ENCODE measurements around the gene NTMT1. TPM values are rescaled to one million over a fixed set of nuclear protein-coding genes. Genes with fewer than 3 reads are reported as not detected.
"Not testable (repeated sequence)": the region's sequence is repeated elsewhere in the genome, so short reads cannot be mapped to it uniquely, and the experiment has no call there.

NTMT1 gene
- total and polyA plus RNA-seq, 8 donors: 19.5 to 35.4 (median 24.7) TPM

DNA sequence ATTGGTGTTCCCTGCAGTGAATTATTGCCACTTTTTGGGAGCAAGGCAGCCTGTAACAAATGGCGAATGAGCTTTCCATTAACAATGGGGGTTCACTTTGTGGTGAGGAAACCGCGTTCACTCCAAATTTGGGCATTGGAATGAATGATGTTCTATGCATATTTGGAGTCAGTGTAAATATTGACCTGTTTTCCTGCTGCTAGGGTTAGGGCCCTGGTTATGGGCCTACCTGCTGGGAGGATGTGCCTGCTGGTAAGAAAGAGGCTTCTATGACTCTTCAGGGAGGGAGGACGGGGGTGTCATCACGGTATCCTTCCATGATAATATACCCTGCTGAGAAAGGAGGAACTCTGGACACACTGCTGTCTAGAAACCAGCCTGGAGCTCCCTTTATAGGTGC is 34.0 kb upstream of the NTMT1 start:
- Histone ChIP-seq H3K4me1 (peaks cover 5 to 32% of the 10 kb centered on the region in 2 donors), H3K9me3 (no peaks in the 10 kb centered on the region), H3K27ac (no peak overlapping the region), H3K36me3 (no peaks in the 10 kb centered on the region), H3K4me3 (no peak overlapping the region), H3K27me3 (peaks cover 0 to 5% of the 10 kb centered on the region in 2 donors)
- no peak for ATAC-seq
- TF ChIP-seq, protein P1, sequence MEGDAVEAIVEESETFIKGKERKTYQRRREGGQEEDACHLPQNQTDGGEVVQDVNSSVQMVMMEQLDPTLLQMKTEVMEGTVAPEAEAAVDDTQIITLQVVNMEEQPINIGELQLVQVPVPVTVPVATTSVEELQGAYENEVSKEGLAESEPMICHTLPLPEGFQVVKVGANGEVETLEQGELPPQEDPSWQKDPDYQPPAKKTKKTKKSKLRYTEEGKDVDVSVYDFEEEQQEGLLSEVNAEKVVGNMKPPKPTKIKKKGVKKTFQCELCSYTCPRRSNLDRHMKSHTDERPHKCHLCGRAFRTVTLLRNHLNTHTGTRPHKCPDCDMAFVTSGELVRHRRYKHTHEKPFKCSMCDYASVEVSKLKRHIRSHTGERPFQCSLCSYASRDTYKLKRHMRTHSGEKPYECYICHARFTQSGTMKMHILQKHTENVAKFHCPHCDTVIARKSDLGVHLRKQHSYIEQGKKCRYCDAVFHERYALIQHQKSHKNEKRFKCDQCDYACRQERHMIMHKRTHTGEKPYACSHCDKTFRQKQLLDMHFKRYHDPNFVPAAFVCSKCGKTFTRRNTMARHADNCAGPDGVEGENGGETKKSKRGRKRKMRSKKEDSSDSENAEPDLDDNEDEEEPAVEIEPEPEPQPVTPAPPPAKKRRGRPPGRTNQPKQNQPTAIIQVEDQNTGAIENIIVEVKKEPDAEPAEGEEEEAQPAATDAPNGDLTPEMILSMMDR (IDR thresholded peaks at IDR 0.05): no peak
- intact Hi-C loops (cut with DNase I): no loop called here
- DNase-seq: no peak

DNA sequence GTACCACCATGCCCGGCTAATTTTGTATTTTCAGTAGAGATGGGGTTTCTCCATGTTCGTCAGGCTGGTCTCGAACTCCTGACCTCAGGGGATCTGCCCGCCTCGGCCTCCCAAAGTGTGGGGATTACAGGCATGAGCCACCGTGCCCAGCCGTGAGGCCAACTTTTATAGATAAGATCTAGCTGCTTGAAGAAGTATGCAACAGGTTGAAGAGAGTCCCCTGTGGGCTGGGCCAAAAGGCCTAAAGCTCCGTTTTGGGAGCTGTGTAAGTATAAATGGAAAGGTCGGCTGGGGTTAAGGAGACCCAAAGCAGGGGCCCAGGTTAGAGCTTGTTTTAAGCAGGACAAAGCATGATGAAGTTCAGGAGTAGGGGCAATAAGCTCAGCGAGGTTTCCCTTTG is 33.2 kb upstream of the NTMT1 start:
- intact Hi-C loops (cut with DNase I): not testable (repeated sequence)

DNA sequence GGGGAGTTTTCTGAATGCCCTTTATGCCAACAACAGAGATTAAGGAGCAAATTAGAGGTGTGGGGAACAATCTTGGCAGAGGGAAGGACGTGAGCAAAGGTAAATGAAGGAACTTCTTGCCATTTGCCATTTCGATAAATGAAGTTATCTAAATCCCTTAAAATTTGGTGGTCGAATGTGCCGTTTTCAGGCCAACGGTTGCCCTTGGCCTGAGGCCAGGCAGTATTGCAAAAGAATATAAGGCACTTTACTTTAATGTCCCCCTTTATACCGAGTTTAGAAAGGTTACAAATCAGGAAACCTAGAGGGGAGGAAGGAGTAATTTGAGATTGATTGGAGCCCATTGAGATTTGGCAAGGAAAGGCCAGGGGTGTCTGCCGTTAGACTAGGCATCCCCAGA is 31.3 kb upstream of the NTMT1 start:
- DNase-seq (no peak), ATAC-seq (no peak)
- Histone ChIP-seq H3K27ac (no peak overlapping the region), H3K27me3 (peaks cover 0 to 17% of the 10 kb centered on the region in 2 donors), H3K4me3 (no peak overlapping the region), H3K36me3 (no peaks in the 10 kb centered on the region), H3K4me1 (peaks cover 12 to 51% of the 10 kb centered on the region in 2 donors), H3K9me3 (no peaks in the 10 kb centered on the region)
- TF ChIP-seq, protein P1 (IDR thresholded peaks at IDR 0.05): no peak
- intact Hi-C loops (cut with DNase I): no loop called here

More for the DNA sequence above, 33.2 kb upstream of the NTMT1 start:
- Histone ChIP-seq H3K4me1 (peaks cover 9 to 40% of the 10 kb centered on the region in 2 donors), H3K27me3 (peaks cover 0 to 13% of the 10 kb centered on the region in 2 donors)
- H3K36me3 ChIP-seq, DNase-seq, ATAC-seq, H3K27ac ChIP-seq, H3K9me3 ChIP-seq, H3K4me3 ChIP-seq: not testable (repeated sequence)

DNA sequence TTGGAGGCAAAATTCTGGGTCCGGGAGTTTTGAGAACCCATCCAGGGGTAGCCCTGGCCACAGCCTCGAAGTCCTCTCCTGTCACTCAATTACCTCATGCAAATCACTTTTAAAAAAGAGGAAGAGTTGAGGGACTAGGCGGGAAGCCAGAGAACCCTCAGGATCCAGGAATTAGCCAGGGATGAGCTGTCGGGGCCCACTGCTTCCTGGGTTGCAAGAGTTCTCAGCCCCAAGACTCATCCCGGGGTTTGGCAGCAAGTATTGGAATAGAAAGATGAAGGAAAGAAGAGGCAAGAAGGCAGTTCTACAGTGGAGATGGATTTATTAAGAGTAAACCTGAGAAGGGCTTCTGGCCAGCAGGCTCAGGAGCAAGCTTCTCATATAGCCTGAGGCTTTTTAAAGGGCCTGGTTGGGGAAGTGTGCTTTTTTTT is 30.6 kb upstream of the NTMT1 start:
- TF ChIP-seq, protein P1 (IDR thresholded peaks at IDR 0.05): no peak
- Histone ChIP-seq H3K4me1 (peaks cover 12 to 56% of the 10 kb centered on the region in 2 donors), H3K36me3 (no peaks in the 10 kb centered on the region), H3K27me3 (peaks cover 0 to 17% of the 10 kb centered on the region in 2 donors), H3K4me3 (no peak overlapping the region), H3K27ac (no peak overlapping the region), H3K9me3 (no peaks in the 10 kb centered on the region)
- intact Hi-C loops (cut with DNase I): no loop called here
- ATAC-seq (no peak), DNase-seq (no peak)

DNA sequence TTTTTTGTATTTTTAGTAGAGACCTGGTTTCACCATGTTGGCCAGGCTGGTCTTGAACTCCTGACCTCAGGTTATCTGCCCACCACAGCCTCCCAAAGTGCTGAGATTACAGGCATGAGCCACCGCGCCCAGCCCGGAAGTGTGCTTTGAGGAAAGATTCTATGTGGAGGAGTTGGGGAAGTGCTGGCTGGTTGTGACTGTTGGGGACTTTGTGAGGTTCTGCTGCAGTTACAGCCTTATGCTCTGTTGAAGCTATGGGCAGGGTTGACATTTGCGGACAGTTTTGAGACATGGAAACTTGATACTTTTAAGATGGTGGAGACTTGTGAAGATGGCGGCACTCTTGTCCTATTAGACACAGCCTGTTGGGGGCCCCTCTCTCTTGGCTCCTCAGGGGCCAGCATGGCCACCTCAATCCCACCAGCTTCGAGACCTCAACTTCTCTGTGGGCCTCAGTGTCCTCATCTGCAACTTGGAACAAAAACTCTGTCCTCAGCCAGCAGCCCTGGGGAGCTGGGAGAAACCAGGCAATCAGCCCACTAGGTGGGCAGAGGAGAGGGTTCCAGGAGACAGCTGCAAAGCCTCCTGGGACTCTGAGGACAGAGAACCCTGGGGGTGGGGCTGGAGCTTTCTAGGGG is 29.9 kb upstream of the NTMT1 start:
- Histone ChIP-seq H3K4me3 (no peak overlapping the region), H3K27ac (peak overlapping the region; percentile 79 to 94), H3K9me3 (no peaks in the 10 kb centered on the region), H3K4me1 (peaks cover 12 to 59% of the 10 kb centered on the region in 2 donors), H3K36me3 (no peaks in the 10 kb centered on the region), H3K27me3 (peaks cover 0 to 17% of the 10 kb centered on the region in 2 donors)
- TF ChIP-seq, protein P1 (IDR thresholded peaks at IDR 0.05): no peak
- ATAC-seq: no peak
- DNase-seq: no peak
- intact Hi-C loops (cut with DNase I): no loop called here

All from left lung (tissue), 10 donors.